GM21390 (cell line): ENCODE measurements around the gene GPC3.
"Not testable (repeated sequence)": the region's sequence is repeated elsewhere in the genome, so short reads cannot be mapped to it uniquely, and the experiment has no call there.

Experiments
- ATAC-seq: cut with Tn5 transposase; IDR thresholded peaks from one replicate; pipeline ENCODE4 v1.9.1; 2021; ENCODE audit not compliant: unreplicated experiment

Gene GPC3

DNA sequence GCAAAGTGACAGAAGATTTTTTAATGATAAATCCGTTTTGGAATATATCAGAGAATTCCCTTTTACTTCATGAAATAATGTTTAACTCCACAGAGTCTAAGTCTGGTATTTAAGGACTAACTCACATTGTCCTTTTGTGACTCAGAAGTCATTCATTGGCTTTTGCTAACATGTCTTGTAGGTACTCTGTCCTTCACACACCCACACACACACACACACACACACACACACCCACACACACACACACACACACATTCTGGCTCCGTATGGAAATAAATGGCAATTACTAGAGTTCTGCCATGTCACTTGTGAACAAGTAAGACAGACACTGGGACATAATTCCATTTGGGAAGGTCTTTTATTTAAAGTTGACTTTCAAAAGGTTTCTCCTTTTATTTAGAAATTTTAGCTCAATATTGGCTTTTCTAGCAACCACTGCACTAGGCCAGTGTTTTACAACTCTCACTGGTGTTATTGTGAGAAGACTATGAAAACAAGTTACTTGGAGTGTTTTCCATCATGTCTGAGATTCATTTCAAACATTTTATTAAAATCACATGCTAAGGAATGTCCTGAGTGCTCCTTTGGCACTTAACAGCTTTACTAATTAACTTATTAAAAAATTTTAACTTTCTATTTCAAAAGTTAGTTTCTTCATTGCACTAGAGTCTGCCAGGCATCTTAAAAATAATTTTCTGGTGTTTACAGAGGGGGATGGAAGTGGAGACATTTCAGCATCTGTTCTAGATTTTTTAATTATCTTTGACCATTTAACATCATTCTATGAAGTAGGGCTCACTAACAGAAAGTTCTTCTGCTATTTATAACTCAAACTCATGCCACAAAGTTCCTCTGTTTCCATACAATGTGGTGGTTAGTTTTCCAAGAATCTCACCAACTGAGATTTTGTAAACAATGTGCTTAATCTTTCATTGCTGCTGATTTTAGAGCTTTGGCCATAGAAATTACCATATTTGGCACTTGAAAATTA, 329.8 kb downstream of the GPC3 start:
- no peak for ATAC-seq

DNA sequence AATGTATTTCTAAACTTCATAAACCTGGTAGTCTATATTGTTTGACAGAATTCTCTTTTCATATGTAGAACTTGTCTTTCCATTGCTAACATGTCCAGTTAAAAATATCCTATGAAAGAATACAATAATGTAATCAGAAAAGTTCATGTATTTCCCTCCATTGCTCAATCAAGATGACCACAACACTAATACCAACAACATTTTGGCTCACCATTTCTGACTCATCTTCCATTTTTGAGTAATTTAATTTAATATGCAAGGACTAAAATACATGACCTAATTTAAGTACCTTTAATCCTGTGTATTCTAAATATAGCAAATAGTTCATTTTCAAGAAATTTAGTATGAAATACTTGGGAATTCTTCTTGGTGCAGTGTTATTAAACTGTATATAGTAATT, 330.6 kb downstream of the GPC3 start:
- ATAC-seq = no peak

DNA sequence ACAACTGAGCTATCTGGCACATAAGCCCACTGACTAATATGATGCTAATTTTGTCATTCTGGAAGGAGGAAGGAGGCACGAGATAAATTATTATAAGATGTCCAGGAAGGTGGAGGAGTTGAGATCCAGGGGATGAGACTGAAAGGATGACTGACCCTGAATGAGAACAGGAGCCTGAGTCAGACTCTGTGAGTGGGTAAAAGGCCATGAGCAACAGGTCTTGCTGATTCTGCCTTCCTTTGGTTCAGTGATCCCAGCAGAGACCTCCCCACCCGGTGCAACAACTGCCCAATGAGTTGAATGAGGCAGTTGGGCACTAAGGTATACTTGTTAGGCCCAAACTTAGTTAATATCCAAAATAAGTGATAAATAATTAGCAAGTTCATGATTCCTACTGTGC, 332.0 kb downstream of the GPC3 start:
- ATAC-seq = no peak

DNA sequence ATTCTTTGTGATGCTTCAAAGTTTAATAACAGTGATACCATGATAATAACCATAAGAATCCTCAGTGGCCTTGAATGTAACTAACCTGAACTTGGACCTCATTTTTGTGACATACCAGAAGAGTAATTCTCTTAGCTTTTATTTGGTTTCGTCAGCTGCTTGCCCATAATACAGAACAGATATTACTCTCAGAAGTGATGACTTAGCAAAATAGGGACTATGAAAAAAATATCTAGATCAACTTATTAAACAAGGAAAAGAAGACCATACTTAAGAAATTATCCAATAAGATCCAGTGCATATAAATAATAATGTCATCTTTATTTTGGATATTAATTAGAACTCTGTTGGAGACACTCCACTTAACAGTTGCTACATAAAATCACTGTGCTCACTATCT, 333.2 kb downstream of the GPC3 start:
- no peak for ATAC-seq

DNA sequence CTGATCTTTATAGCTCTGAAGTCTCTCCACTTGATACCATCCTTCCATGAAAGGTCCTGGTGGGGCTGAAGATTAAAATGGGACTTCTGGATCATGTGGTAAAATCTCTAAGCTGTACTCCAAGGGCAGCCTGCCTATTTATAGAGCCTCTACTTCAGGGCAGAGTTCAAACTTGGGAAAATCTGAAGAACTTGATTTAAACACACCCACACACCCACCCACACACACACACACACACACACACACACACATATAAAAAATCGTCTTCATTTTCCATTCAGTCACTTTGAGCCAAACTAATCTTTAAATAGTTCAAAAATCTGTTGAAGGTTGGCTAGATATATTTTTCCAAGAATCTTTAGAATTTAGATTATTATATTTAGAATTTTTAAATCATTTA, 335.2 kb downstream of the GPC3 start:
- ATAC-seq = no peak

DNA sequence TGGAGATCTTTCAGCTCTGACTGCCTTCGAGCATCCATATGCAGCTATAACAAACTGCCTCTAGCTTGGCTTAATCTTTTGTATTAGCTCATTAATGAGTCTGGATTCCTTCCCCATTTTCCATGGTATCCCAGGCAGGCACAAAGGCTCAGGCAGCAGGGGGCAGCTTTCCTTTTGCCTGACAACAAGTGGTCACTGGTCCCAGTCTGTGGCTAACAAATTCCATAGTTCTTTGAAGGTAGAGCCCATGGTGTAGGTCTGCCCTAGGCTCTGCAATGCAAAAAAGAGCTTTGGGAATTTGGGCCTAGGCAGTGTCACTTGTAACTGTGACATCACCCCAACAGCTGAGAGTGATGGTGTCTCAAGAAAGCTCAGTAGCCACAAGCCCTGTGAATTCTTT, 335.7 kb downstream of the GPC3 start:
- ATAC-seq = no peak

DNA sequence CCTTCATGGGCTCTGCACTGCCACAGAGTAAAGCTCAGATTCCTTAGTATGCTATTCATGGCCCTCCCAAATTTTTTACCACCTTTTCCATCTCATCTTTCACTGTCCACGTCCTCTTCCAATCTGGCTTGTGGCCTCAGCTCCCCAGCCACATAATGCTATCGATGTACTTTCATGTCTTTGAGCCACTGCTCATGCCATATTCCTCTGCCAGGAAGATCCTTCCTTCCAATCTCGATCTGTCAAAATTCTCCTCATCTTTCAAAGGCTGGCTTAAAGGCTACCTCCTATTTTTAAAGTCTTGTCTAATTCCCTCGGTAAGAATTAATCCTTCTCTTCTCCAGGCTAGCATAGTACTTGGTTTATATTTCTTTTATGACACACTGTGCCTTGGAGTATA, 336.8 kb downstream of the GPC3 start:
- ATAC-seq = no peak

DNA sequence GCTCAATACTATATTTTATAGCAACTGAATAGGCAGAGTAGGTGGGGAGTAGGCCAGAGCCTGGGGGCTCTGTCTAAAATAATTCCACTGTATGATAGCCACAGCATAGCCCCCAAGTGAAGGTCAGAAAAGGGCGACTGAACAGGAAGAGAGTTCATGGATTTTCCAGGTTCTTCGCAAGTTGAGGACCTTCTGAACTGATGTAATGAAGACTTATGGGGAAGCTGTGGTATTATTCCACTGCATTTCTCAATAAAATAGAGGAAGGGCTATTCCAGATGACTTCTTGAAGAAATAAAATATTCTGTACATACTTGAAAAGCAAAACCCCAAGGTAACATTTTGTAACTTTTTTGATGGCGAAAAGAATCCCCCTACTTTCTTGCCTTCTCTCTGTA, 338.7 kb downstream of the GPC3 start:
- no peak for ATAC-seq

DNA sequence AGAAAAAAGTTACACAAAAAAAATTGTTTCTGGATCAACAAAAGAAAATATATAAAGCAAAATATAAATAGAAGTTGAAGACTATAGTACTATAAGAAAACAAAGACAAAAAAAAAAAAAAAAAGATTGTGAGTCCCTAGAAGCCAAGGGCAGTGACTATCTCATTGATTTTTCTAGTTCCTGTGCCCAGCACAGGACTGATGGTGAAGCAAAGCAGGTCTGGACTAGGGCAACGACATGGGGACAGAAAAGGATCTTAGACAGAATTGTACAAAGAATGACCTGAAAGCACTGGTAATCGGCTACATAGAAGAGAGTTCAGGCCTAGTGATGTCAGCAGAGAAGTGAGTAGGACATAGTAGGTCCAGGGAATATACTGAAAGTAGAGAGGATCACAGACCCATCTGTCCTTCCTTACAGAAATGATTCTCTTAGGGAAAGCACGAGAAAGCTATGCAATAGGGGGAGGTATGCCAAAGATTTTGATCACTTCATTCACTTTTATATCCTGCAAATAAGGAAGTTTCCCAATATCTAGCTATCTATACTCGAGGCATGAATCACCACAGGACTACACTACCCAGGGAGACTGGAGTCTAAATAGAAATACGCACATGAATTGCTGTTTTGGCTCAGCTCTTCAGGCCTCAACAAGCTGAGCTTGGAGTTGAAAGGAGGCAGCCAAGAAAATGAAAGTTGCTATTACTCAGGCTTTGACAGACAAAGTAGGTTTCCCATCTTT, 339.2 kb downstream of the GPC3 start:
- ATAC-seq = no peak

DNA sequence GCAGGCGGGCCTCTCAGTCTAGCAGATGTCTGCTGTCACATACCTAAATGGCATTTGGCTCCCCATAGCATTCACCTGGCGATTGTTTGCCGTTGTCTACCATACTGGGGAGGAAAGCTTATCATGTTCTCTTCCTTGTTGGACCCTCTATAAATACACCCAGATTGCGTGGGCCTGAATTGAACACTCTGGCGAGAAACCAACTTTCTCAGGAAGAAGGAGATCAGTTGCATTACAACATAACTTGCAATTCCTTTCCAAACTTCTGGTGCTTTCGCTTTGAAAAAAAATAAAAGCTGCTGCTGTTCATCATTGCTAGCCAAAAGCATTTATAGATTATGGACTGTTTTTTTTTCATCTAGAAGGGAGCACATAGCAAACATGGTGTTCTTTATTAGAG, 340.1 kb downstream of the GPC3 start:
- ATAC-seq = no peak

DNA sequence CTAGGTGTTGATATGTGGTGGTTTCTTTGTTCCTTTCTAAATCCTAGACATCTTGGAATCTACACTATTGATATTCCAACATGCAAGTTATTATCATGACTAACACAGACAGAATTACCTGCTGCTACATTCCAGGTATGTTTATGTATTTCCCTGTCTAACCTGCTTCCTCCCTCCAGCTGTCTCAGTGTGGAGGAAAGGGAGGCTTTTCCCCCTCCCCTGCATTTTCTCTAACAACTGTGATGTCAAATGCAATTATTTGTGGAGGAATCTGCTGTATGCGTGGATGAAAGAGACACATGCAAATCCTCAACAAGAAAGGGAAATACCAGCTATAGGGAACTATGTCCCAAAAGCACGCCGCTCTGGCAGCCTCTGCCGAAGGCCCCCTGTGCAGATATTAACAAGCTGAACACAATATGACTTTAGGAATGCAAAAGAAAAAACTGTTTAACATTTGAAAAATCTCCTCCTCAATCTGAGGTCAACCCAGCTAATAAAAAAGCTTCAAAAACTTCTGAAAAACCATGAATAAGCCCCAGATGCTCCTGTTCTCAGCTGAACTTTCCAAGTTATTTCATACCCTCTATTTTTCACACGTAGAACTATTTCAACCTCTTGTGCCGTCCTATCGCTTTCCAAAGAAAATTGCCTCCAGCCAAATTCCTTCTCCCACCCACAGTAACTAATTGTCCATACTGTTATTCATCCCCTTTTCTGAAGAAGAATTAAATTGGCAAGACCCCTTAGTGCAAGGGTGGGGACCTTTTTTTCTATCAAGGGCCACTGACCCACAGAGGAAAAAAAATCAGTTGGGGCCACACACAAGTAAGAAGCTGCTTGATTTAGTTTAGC, 345.0 kb downstream of the GPC3 start:
- ATAC-seq = no peak

DNA sequence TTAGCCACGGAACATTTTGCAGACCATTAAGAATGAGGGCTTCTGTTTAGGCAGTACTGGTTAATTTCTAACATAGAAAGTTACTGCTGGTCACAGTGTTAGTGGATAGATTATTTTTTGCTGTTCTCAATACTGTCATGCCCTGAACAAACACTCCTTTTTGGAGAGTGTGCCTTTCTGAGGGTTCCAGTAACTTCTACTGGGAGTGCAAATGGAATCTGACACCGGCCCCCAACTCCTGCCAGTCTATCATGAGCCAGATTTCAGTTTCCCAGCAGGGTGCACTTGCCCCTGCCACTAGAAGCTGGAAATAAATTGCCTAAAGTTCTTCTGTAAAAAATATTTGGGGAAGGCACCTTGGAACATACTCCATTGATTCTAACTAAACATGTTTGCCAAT, 345.7 kb downstream of the GPC3 start:
- ATAC-seq = no peak

DNA sequence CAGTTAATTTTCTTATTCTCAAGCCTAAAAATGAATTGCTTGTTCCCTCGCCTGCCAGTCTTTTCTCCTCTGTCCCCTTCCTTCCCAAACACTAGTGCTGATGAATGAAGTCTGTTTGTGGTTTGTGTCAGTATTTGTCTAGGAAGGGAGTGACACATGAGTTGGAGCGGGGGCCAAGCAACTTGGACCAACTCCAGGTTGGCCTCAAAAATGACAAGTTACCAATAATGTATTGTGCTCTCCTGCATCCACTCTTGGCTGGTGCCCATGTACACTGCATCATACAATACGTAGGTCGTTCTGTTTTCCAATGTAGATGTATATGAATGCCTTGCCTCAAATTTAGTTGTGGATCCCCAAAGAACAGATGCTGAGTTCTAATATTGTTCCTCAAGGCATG, 347.1 kb downstream of the GPC3 start:
- no peak for ATAC-seq

DNA sequence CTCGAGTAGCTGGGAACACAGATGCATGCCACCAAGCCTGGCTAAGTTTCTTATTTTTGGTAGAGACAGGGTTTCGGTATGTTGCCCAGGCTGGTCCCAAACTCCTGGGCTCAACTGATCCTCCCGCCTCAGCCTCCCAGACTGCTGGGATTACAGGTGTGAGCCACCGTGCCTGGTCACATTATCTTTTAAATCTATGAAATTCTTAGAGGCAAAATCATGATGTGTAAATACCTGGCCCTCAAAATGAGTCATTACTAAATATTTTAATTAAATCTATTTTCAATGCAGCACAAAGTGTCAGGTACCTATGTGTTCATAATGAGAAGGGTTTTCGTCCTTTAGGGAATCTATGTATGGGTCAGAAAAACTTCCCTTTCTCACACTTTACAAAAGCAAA, 347.6 kb downstream of the GPC3 start:
- ATAC-seq = no peak

DNA sequence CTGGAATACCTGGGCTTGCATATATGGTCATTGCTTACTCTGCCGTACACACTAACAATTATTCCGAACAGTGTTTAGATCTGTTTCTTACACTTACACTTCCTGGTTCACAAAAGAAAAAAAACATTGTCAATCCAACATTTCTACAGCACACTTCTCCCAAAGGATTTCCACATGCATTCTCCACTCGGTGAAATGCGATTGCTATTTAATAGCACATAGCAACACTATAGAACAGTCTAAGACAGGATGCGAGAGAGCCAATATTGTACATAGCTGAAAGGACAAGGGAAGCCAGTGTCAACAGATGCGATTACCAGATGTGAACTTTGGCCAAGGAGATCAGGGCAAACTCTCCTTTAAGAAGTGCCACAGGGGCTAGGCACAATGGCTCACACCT, 349.4 kb downstream of the GPC3 start:
- ATAC-seq = no peak

DNA sequence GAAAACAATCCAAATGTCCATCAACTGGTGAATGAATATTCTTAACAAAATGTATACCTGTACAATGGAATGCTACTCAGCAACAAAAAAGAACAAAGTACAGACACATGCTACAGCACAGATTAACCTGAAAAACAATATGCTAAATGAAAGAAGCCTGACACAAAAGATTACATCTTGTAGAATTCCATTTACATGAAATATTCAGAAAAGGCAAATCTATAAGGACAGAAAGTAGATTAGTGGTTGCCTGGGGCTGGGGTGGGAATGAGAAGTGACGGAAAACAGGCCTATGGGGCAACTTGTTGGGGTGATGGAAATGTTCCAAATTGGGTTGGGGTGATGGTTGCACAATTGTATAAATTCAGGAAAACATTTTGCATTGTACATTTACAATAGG, 351.0 kb downstream of the GPC3 start:
- no peak for ATAC-seq

DNA sequence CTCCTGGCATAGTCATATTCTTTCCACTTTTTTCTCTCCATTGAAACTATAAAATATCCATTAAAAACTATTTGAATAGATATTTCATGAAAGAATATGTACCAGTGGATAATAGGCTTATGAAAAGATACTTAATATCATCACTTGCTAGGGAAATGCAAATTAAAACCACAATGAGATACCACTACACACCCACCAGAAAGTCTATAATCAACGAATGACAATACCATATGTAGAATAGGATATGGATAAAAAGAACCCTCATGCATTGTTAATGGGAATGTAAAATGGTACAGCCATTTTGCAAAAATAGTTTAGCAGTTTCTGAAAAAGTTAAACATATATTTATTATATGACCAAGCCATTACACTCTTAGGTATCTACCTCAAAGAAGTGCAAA, 351.4 kb downstream of the GPC3 start:
- ATAC-seq = no peak

DNA sequence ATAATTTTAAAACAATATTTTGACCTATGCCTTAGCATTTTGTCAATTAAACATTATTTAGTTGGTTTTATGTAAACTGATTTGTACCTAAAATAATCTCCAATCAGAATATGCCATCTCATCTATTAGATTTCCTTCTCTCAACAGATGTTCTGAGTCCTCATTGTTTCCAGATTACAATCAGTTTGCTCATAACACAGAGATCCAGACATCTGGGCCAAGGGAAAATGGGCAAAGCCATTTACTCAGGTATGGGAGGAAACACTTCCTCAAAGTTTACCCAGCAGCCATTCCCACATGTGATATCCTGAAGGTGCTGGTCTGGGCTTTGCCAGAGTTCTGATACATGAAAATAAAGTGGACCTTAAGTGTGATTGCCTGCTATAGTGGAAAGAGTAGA, 352.2 kb downstream of the GPC3 start:
- no peak for ATAC-seq

DNA sequence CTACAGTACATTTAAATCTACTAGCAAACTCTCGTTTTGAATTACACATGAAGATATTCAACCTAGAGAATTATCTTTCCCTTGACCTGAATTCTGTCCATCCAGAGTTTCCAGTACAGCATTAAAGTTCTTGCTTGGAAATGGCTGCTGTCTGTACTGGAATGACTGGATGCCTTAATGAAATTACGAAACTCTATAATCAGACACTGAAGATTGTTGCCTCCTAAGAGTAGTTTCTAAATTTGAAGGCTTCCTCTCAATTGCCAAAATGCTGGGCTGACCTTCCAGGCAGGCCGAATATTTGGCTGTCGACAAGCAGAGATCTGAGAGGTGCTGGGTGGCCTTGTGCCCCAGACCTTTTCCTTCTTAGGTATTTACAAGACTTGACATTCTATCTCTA, 355.0 kb downstream of the GPC3 start:
- no peak for ATAC-seq

DNA sequence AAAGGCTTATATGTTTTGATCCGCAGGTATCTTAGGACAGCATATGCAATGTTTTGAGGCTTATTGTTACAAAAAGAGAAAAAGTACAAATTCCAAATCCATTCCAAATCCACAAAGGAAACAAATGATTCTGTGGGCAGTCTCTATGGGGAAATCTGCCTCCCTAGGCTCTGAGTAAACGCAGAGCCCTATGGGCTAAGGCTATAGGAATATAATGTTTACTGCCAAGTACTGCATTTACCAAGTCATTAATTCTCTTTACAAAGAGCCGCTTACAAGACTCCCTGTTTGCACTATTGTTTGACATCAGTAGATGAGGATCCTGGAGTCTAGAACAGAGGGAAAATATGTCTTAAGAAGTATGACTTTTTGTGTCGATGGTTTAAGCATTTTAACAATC, 357.7 kb downstream of the GPC3 start:
- no peak for ATAC-seq

DNA sequence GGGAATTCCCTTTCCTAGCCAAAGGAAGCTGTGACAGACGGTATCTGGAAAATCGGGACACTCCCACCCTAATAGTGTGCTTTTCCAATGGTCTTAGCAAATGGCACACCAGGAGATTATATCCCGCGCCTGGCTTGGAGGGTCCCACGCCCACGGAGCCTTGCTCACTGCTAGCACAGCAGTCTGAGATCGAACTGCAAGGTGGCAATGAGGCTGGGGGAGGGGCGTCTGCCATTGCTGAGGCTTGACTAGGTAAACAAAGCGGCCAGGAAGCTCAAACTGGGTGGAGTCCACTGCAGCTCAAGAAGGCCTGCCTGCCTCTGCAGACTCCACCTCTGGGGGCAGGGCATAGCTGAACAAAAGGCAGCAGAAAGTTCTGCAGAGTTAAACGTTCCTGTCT, 364.0 kb downstream of the GPC3 start:
- not testable (repeated sequence) for ATAC-seq
